T-helper 2 cell (primary cell): ENCODE measurements around the gene NSD1.
"Not testable (repeated sequence)": the region's sequence is repeated elsewhere in the genome, so short reads cannot be mapped to it uniquely, and the experiment has no call there.

Experiments
- DNase-seq, 5 experiments: peaks; one replicate each; pipeline versions ENCODE4 v3.0.0 to v3.0.0-alpha.2; 2012 to 2022

The NSD1 gene

DNA sequence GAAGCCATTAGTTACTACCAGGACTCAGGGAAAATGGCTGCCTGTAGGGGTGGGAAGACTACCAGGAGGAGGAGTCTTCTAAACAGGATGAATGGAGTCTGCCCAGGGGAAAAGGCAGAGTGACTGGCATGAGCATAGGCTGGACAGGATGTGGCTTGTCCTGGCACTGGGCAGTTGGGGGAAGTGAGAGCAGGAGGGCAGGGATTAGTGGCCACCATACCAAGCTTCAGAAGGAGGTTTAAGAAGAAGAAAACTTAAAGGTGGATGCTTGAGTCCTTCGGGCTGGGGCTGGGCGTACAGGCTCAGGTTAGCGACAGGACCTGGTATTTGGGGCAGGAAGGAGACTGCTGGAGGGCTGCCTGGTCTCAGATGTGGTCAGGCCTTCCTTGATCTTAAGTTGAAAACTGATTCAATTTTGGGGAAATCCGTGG is 5.0 kb upstream of the NSD1 start:
- DNase-seq: peak in 1 of 5 experiments; percentile 12

DNA sequence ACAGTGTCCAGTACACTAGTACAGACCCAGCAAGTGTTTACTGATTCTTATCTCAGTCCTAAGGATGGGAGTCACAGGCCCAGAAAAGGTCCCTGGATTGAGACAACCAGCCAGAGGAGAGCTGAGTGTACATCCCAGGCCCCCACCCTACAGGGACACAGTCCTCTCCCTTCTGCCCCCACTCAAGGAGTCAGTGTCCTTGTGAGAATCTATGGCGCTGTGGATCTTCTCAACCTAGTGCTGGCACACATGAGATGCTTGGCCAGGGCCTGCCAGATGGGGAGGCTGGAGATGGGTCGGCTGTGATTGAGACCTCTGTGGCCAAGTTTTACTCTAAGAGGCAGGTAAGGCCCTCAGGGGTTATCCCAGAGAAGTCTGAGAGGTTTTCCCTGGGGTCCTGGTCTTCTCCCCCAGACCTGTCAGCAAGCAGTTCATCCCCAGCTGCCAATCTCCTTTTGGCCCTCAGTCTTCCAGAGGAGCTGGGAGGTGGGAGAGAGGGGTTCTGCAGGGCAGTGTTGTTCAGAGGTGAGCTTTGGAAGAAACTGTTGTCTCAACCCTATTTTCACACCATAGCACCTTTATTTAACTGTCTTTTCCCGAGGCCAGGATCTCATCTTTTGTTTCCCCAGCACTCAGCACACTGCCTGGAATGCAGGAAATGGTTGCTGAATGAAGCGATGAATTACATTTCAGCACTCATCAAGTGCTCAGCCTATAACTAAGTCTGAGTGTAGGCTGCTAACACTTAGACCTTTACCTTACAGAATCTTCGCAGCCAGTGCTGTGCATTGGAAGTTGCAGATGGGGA is 3.2 kb upstream of the NSD1 start:
- DNase-seq: no peak

DNA sequence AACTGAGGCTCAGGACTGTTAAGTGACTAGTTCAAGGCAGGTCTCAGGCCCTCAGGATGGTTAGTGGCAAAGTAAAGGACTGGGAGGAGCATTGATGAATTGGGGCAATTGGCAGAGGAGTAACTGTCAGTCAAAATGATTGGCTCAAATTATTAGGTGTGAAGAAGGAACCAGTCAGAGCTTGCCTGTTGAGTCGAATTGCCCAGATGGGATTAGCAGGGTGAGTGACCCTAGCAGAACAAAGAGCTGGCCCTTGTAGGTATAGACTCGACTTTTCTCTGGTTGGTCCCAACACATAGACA is 2.6 kb upstream of the NSD1 start:
- no peak for DNase-seq

DNA sequence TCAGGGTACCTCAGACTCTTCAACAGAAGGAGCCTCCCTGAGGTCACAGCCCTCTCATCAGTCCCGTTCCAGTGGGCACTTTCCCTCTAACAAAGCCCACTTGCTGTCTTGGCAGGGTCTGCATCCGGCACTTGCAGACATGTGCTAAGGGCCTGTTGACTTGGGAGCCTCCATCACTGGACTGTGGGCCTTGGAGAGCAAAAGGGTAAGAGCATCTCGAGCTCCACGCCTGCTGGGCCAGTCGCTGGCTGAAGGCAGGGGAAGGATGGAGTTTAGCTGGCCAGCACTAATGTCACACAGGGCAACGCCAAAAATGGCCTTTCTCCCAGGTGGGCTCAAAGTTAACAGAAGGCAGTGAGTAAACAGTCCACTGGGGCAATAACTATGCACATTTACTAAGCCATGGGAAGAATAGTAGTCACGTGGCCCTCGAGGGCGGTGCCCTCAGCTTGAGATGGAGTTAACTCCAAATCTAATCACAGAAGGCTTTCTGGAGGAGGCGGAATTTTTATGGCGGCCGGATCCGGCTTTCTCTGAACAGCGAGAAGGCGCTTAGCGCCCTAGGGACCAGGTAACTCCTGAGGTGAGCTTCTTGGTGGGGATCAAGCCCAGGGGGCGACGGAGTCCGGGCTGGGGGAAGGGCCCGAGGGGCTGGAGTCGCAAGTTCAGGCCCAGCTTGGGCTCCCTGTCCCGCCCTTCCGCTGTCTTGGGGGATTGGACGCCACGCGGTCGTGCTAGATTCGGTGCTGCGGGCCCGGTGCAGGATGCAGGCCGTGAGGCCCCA is 2.0 kb upstream of the NSD1 start:
- DNase-seq: no peak

DNA sequence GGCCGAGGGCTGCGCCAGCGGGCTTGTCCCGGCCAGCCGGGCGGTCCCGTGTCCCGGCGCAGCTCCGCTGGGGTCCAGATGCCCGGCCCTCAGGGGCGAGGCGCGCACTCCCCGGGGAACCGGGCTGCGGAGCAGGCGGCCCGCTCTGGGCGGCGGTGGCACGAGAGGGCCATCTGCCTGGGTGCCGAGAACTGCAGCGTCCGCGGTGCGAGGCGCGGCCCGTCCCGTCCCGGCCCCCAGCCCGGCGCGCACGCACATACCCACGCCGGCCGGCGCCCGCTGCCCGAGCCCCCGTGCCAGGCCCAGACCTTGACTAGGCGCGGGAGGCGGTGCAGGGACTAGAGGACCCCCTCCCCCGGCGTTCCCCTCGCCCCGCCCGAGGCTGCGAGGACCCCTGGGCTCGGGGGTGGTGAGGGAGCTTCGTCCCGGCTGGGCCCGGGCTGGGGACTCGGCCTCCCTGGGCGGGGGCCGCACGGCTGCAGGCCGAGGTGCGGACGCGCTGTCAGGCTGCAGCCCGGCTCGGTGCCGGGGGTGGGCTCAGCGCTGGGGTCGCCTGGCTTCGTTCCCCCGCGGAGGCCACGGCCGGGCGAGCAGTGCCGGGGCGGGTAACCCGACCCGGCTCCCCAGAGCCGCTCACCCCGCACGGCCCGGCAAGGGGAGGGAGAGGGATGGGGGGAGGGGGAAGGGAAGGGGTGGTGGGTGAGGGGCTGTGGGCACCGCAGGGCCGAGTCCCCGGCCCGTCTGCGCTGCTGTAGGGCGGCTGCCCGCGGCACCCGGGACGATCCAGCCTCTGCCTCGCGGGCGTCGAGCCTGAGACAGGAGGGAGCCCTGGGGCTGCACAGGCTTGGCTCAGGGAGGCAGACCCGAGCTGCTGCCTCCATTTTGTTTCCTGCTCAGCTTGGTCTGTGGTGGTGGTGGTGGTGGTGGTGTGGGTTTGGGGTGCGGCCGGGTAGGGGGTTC is 1.2 kb upstream of the NSD1 start:
- DNase-seq: peak in 2 of 5 experiments; percentile 21 to 63

DNA sequence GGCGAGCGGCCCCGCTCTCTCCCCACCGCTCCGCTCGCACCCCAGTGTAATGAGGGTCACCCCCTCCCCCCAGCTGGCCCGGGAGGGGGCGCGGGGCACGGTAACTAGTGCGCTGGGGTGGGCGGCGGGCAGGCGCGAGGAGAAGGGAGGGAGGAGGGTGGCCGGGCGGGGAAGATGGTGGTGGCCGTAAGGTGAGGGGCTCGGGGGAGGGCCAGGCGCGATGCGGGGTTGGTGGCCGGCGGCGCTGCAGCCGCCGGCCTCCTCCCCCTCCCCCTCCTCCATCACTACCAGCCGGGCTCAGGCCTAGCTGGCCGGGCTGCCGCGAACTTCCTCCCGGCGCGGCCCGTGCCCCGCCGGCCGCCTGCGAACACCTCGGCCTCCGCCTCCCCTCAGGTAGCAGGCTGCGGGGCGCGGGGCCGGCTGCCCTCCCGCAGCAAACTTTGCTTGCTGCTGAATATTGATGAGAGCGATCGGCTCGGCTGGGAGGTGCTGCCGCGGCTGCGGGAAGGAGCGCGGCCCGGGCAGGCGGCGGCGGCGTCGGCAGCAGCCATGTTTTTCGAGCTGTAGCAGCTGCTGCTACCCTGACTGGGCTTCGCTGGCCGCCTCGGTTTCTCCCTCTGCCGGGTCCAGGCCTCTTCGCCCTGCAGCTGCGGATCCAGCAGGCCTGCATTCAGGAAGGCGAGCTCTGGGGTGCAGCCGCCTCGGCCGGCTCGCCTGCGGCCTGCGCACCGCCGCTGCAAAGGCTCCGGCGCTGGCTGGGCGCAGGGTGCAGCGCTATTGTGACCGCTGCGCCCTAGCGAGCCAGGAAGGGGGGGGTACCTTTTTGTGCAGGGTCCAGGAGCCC is 502 bp downstream of the NSD1 start:
- DNase-seq: peak in 4 of 5 experiments; percentile 14 to 65 (median 44)

DNA sequence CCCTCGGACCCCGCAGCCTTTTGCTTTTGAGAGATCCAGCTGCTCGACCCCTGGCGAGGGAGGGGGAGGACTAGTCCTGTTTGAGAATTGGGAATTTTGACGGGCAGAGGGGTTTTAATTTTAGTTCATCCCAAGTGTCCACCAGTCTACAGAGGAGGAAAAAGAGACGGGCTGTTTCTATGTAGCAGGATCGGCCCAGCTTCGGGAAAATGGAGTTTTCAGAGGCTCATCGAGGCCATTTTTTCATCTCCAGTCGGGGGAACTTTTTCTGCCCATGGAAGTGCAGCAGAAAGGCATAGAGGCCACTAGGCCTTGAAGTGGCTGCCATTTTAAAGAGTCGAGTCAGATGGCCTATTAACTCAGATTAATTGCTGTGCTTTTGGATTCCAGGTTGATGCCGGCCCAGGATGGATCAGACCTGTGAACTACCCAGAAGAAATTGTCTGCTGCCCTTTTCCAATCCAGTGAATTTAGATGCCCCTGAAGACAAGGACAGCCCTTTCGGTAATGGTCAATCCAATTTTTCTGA is 1.2 kb downstream of the NSD1 start:
- DNase-seq: peak in 1 of 5 experiments; percentile 44

DNA sequence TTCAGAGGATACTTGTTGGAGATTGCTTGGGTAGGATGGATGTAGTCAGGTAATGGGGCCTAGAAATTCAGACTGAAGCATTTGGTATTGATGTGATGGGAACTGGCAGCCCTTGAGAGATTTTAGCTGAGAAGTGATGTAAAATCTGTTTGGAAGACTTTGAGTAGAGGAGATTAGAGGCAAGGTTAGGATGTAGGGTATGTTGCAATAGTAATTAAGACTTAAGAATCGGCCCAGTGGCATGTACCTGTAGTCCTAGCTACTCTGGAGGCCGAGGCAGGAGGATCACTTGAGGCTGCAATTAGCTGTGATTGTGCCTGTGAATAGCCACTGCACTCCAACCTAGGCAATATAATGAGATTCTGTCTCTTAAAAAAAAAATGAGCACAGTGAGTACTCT is 6.7 kb downstream of the NSD1 start:
- DNase-seq: no peak

DNA sequence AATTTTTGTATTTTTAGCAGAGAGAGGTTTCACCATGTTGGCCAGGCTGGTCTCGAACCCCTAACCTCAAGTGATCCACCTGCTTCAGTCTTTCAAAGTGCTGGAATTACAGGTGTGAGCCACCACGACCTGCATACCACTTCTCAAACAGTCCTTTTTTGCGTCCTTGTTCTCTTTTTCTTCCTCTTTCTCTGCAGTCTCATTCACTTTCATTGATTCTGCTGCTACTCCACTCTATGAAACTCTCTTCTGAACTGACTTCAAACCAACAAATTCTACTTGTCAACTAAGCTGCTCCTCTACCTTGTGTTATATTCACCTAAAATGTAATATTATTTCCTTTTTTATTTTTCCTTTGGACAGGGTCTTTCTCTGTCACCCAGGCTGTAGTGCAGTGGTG is 7.9 kb downstream of the NSD1 start:
- DNase-seq: no peak

DNA sequence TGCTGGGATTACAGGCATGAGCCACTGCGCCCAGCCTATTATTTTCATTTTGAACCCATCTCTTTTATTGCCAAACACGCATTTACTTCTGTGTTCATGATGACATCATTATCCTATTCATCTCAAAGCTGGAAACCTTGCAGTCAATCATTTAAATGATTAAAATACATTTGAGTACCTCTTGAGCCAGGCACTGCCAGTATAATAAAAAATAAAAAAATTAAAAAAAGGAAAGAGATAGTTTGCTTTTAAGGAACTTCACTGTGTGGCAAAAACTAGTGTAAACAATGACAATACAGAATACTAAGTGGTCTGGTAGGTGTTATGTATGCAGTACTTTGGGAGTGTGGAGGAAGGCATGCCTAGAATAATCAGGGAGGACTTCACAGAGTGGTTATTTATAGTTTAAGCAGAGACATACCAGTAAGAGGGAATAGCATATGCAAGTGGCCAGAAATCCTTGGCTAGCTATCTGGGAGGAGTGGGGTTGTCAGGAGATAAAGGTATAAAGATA is 8.6 kb downstream of the NSD1 start:
- DNase-seq: no peak

DNA sequence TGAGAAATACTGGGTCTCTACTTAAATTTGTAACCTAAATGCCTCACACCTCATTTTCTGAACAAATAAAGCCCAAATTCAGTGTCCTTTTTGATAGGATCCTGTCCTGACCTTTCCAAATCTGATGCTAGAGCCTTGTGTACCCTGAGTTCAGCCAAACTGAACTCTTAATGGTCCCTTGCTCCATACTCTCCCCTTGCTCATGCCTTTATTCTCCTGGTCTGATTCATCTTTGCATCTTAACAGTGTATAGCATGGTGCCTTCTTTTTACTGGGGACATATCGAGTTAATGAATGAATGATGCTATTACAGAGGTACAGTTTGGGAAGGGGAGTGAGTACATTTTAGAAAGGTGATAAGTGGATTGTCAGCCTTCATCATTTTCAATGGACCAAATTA is 9.2 kb downstream of the NSD1 start:
- DNase-seq: no peak

DNA sequence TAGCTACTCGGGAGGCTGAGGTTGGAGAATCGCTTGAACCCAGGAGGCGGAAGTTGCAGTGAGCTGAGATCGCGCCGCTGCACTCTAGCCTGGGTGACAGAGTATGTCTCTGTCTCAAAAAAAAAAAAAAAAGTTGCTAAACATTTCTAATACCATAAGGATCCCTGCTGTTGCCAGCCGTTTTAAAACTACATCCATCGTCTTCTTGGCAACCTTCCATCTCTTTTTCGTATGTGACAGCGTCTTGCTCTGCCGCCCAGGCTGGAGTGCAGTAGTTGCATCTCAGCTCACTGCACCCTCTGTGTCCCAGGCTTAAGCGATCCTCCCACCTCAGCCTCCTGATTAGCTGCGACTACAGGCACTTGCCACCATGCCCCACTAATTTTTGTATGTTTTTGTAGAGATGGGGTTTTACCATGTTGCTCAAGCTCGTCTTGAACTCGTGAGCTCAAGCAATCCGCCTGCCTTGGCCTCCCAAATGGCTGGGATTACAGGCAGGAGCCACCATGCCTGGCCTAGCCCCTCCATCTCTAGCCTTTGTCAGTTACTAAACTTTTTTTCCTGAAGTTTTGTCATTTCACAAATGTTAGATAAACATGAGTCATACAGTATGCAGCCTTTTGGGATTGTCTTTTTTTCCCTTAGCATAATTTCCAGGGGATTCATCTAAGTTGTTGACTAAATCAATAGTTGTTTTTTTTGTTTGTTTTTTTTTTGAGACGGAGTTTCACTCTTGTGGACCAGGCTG is 13.5 kb downstream of the NSD1 start:
- DNase-seq: no peak

DNA sequence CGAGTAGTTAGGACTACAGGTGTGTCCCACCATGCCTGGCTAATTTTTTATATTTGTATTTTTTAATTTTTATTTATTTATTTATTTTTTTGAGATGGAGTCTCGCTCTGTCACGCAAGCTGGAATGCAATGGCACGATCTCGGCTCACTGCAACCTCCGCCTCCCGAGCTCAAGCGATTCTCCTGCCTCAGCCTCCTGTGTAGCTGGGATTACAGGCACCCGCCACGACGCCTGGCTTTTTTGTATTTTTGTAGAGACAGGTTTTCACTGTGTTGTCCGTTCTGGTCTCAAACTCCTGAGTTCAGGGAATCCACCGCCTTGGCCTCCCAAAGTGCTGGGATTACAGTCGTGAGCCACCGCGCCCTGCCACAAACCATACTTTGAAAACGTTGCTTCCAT is 16.5 kb downstream of the NSD1 start:
- DNase-seq: not testable (repeated sequence)

DNA sequence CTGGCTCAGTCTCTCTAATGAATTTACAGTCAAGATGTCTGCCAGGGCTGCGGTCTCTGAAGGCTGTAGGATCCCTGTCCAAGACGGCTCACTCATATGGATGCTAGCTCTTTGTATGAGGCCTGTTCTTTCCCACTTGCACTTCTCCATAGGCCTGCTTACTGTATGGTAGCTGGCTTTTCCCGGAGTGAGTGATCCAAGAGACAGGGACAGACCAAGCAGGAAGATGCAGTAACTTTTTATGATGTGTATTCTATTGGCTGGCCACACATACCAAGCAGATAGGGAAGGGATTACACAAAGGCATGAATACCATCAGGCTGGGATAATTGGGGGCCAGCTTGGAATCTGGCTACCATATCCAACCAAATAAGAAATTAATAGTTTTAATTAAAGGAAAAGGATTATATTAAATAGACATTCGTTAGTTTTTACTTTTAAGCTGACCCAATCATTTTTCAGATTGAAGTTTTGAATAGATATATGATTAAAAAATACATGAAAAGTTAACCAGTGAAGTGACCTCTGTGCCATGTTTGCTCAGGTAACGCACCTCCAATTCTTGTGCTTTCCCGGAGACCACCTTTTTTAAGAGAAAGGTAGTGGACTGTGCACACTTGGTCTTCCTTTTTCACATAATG is 20.6 kb downstream of the NSD1 start:
- DNase-seq: no peak

DNA sequence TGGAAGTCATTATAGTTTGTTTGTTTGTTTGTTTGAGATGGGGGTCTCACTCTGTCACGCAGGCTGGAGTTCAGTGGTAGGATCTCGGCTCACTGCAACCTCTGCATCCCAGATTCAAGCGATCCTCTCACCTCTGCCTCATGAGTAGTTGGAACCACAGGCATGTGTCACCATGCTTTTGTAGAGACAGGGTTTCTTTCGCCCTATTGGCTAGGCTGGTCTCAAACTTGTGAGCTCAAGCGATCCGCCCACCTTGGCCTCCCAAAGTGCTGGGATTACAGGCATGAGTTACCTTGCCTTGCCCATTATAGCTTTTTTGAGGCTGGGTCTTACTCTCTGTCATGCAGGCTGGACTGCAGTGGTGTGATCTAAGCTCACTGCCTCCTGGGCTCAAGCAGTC is 28.8 kb downstream of the NSD1 start:
- DNase-seq: no peak

DNA sequence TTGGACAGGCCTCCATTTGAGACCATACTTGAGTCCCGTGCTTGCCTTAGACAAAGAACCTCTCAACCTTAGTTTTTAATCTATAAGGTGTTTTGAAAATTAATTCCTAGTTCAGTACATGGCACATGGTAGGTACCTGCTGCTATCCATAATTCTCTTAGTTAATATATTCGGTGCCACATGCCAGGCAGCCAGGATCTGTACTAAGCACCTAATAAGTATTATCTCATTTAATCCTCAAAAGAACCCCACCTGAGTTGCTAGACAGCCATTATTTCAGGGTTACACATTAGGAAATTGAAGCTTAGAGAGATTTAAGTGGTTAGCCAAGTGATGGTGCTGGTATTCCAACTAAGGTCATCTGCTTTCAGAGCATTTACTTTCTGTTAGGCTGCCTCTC is 29.9 kb downstream of the NSD1 start:
- DNase-seq: no peak

DNA sequence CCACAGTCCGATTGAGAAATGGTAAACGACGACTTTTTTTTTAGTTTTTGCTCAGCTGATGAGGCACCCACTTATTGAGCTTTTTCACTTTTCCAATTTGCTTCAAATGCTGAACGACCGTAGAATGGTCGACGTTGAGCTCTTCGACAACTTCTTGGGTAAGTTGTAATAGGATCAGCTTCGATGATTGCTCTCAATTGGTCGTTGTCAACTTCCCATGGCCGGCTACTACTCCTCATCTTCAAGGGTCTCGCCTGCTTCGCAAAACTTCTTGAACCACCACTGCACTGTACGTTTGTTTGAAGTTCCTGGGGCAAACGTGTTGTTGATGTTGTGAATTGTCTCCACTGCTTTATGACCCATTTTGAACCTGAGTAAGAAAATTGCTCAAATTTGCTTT is 35.7 kb downstream of the NSD1 start:
- DNase-seq: no peak

DNA sequence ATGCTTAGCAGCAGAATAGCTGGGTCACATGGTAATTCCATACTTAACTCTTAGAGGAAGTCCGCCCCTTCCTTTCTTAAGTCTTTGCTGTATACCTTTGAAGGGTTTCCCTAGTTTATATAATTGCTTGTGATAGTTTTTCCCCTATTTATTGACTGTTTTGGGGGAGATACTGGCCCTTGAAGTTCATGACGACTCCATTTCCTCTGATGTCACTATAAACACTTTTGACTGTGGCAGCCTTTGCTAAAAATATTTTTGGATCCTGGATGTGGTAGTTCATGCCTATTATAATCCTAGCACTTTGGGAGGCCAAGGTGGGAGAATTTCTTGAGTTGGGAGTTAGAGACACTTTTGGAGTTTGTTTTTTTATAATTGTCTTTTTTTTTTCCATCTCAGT is 38.4 kb downstream of the NSD1 start:
- DNase-seq: no peak

DNA sequence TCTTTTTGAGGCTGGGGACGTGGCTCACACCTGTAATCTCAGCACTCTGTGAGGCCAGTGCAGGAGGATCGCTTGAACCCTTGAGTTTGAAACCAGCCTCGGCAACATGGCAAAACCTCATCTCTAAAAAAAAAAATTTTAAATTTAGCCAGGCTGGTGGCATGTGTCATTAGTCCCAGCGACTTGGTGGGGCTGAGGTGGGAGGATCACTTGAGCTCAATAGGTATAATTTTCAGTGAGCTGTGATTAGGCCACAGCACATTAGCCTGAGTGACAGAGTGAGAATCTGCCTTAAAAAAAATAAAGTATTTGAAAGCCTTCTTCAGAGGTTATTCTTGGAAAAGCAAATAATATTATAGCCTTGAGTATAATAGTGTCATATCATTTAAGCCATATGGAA is 41.8 kb downstream of the NSD1 start:
- no peak for DNase-seq

DNA sequence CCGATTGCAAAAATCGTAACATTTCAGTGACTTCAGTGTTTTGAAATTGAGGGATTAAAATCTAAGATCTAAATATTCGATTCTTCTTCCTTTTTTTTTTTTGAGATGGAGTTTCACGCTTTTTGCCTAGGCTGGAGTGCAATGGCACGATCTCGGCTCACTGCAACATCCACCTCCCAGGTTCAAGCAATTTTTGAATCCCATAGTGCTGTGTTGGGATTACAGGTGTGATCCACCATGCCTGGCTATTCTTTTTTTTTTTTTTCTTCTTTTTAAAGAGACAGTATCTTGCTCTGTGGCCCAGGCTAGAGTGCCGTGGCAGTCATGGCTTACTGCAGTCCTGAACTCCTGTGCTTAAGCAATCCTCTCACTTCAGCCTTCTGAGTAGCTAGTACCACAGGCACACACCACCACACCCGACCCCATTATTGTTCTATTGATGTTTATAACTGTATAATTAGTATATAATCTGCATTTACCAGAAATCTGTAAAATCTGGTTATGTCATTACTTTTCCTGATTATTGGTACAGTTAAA is 42.7 kb downstream of the NSD1 start:
- DNase-seq: no peak
